Activated CD8-positive, alpha-beta memory T cell treated with anti-CD3 and anti-CD28 coated beads for 4 hours (primary cell): Measurements from ENCODE around the gene XYLT1.

ENCODE experiments used
- DNase-seq, 2 donors: peaks; one replicate each; pipeline ENCODE4 v3.0.0-alpha.2; 2020; ENCODE audit warnings: low read depth in 2 of 2

Gene XYLT1

GRCh38 chr16:17229766-17230165 is 241.0 kb downstream of the XYLT1 start:
- no peak for DNase-seq

- DNase-seq = no peak
These were observed 241.6 kb downstream of the XYLT1 start for GRCh38 chr16:17229131-17229530.

- no peak for DNase-seq
These were observed 242.1 kb downstream of the XYLT1 start for GRCh38 chr16:17228708-17229055.

GRCh38 chr16:17228048-17228707 is 242.6 kb downstream of the XYLT1 start:
- no peak for DNase-seq

- no peak for DNase-seq
These were observed 243.5 kb downstream of the XYLT1 start for GRCh38 chr16:17227278-17227677.

GRCh38 chr16:17225541-17225940 is 245.2 kb downstream of the XYLT1 start:
- no peak for DNase-seq

GRCh38 chr16:17224879-17225281 is 245.9 kb downstream of the XYLT1 start:
- DNase-seq = no peak

- no peak for DNase-seq
These were observed 246.4 kb downstream of the XYLT1 start for GRCh38 chr16:17224350-17224749.

GRCh38 chr16:17223576-17223975 is 247.2 kb downstream of the XYLT1 start:
- DNase-seq = no peak

- no peak for DNase-seq
These were observed 247.8 kb downstream of the XYLT1 start for GRCh38 chr16:17222871-17223401.

GRCh38 chr16:17219991-17220390 is 250.8 kb downstream of the XYLT1 start:
- DNase-seq = no peak

GRCh38 chr16:17215936-17216335 is 254.8 kb downstream of the XYLT1 start:
- no peak for DNase-seq

- no peak for DNase-seq
These were observed 255.5 kb downstream of the XYLT1 start for GRCh38 chr16:17215306-17215705.

- no peak for DNase-seq
These were observed 256.8 kb downstream of the XYLT1 start for GRCh38 chr16:17213974-17214373.

- DNase-seq = no peak
These were observed 257.7 kb downstream of the XYLT1 start for GRCh38 chr16:17213025-17213424.

GRCh38 chr16:17212606-17213005 is 258.2 kb downstream of the XYLT1 start:
- DNase-seq = no peak

- no peak for DNase-seq
These were observed 259.0 kb downstream of the XYLT1 start for GRCh38 chr16:17211797-17212196.

GRCh38 chr16:17206712-17207111 is 264.0 kb downstream of the XYLT1 start:
- no peak for DNase-seq

- DNase-seq = no peak
These were observed 265.2 kb downstream of the XYLT1 start for GRCh38 chr16:17205279-17206211.

- no peak for DNase-seq
These were observed 266.1 kb downstream of the XYLT1 start for GRCh38 chr16:17204644-17205043.

GRCh38 chr16:17204206-17204605 is 266.6 kb downstream of the XYLT1 start:
- no peak for DNase-seq

GRCh38 chr16:17203424-17203823 is 267.3 kb downstream of the XYLT1 start:
- DNase-seq = no peak

GRCh38 chr16:17199135-17199534 is 271.6 kb downstream of the XYLT1 start:
- DNase-seq = no peak
